ENCODE results near the gene INPPL1.

DNA sequence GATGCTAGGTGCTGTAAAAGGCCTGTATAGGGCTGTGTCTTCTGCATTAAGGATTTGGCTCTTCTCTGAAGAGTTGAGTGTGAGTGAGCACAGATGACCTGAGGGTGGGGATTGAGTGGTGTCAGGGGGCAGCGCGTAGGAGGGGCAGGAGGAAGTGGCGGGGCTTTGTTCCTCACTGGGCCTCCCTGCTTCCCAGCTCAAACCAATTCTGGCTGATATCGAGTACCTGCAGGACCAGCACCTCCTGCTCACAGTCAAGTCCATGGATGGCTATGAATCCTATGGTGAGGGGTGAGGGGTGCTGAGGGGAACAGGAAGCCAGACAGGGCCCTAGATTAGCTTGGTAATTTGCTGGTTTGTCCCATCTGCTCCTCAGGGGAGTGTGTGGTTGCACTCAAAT is 10.4 kb downstream of the INPPL1 start:
- TF ChIP-seq EZH2 (IDR thresholded peaks at IDR 0.05) (no peak), POLR2AphosphoS5 (IDR thresholded peaks at IDR 0.05; ENCODE audit: borderline replicate concordance, low read depth, low read length) (no peak), FOXP2 (optimal IDR thresholded peaks at IDR 0.05; ENCODE audit: control extremely low read depth, extremely low read length, insufficient read depth) (no peak)

Data from SK-N-MC (cell line).